Measurements from ENCODE around the gene BRIP1. TPM values are rescaled to one million over a fixed set of nuclear protein-coding genes. Genes with fewer than 3 reads are reported as not detected.

The BRIP1 gene
- total RNA-seq, 1 experiment from 2014 or later, result 20.2 TPM

DNA sequence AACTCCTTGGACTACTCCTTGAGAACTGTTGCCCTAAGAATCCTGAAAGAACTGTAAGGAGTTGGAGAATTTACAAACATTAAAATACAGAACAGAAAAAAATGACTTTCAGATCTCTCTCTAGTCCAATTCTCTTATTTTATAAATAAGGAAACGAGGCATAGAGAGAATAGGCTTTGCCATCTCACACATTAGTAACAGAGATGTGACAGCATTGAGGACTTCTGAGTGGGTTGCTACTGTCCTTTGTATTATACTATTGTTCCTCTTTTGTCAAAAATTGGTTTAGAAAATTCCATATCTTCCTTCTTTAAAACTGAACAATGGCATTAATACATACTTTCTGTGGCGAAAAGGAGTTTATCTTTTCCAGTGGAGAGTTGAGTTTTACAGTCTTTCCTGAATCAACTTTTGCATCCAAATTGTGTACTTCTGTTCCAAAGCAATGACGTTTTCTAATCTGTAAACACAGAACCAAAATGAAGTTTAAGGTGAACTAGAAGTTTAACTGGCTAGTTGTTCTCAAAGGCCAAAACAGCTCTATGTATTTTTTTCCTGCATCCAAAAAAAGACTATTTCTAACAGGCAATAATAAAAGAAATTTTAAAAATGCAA lies 16.5 kb downstream of the BRIP1 start:
- Histone ChIP-seq H3T11ph (ENCODE audit: low read length) (no peak overlapping the region), H2BK120ac (ENCODE audit: low read depth, low read length, poor library complexity, severe bottlenecking) (no peak overlapping the region), H3K4me2 (ENCODE audit: insufficient read depth, insufficient read length, low read length) (no peak overlapping the region), H4K20me1 (ENCODE audit: control insufficient read depth, insufficient read depth, insufficient read length) (no peaks in the 10 kb centered on the region), H3K4me1 (ENCODE audit: insufficient read depth, low read length) (no peaks in the 10 kb centered on the region), H3K23ac (ENCODE audit: insufficient read length, low read depth, low read length) (no peak overlapping the region), H4K91ac (ENCODE audit: insufficient read length, low read depth, low read length) (no peak overlapping the region), H2AFZ (ENCODE audit: low read length) (no peak overlapping the region), H3K9me3 (ENCODE audit: control insufficient read depth, low read depth, low read length) (no peaks in the 10 kb centered on the region), H2BK20ac (ENCODE audit: low read depth, low read length, poor library complexity, severe bottlenecking) (no peak overlapping the region), H3K4ac (ENCODE audit: low read depth, low read length) (no peak overlapping the region), H3K23me2 (ENCODE audit: insufficient read length, low read depth, low read length, poor library complexity, severe bottlenecking) (no peaks in the 10 kb centered on the region), H3K79me2 (ENCODE audit: insufficient read depth, low read length) (no peaks in the 10 kb centered on the region), H3K14ac (ENCODE audit: insufficient read depth, low read length) (no peak overlapping the region), H3K9ac (ENCODE audit: extremely low read depth, insufficient read length, low read length) (no peak overlapping the region), H3K56ac (ENCODE audit: insufficient read length, low read depth, low read length) (no peak overlapping the region), H4K5ac (ENCODE audit: insufficient read length, low read depth, low read length) (no peak overlapping the region), H2BK12ac (ENCODE audit: insufficient read length, low read depth, low read length) (no peak overlapping the region), H4K8ac (replicated peaks; ENCODE audit: insufficient read length, low read depth, low read length) (no peak overlapping the region), H2AK5ac (ENCODE audit: insufficient read length, low read length) (no peak overlapping the region), H3K27ac (ENCODE audit: insufficient read length, low read depth, low read length) (no peak overlapping the region), H2BK15ac (ENCODE audit: low read depth, low read length) (no peak overlapping the region), H2BK5ac (ENCODE audit: insufficient read length, low read length) (no peak overlapping the region), H3K79me1 (ENCODE audit: insufficient read depth, low read depth, low read length, poor library complexity, severe bottlenecking) (no peaks in the 10 kb centered on the region), H3K18ac (ENCODE audit: insufficient read length, low read depth, low read length) (no peak overlapping the region), H3K27me3 (ENCODE audit: insufficient read depth, low read length) (no peaks in the 10 kb centered on the region)
- WGBS (ENCODE audit: extremely low coverage, insufficient read length, low lambda C conversion rate), result no CpG with 5 or more reads among the region's 3 CpGs
- Mint-ChIP-seq H3K36me3 (ENCODE audit: insufficient read depth in 1 of 3, low read depth in 3 of 3) (peaks cover 30 to 58% (median 55%) of the 10 kb centered on the region in 3 experiments), H3K4me1 (no peaks in the 10 kb centered on the region), H3K4me3 (no peak overlapping the region), H3K27ac (no peak overlapping the region), H3K27me3 (ENCODE audit: low read depth) (no peaks in the 10 kb centered on the region), H3K9me3 (no peaks in the 10 kb centered on the region)
- DNase-seq, result no peak
- TF ChIP-seq CTCF (conservative IDR thresholded peaks at IDR 0.05), result no peak
